ENCODE data around the gene AGL. TPM values are rescaled to one million over a fixed set of nuclear protein-coding genes. Genes with fewer than 3 reads are reported as not detected.
"Not testable (repeated sequence)": the region's sequence is repeated elsewhere in the genome, so short reads cannot be mapped to it uniquely, and the experiment has no call there.

AGL gene
- total and polyA plus RNA-seq, 10 donors, result 6.3 to 28.1 (median 18.1) TPM

DNA sequence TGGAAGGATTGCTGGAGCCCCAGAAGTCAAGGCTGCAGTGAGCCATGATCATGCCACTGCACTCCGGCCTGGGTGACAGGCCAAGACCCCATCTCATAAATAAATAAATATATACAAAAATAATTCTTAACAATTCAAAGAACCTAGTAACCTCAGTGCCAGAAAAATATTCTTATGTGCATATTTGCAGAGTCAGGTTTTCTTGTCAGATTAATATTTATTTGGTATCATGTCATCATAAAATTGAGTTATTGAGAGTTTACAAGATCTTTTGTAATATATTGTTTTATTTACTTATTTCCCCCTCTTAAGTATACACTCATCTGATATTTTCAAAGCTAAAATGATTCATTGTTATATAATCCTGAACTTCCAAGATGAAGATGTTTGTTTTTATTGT lies 24.5 kb upstream of the AGL start:
- H3K27ac ChIP-seq, result no peak overlapping the region
- peaks cover 0 to 9% (median 0%) of the 10 kb centered on the region in 8 donors for H3K9me3 ChIP-seq
- H3K27me3 ChIP-seq (replicated peaks in 1 of 7), result no peaks in the 10 kb centered on the region
- no peak for TF ChIP-seq POLR2A (IDR thresholded peaks at IDR 0.05)
- TF ChIP-seq, protein P1, sequence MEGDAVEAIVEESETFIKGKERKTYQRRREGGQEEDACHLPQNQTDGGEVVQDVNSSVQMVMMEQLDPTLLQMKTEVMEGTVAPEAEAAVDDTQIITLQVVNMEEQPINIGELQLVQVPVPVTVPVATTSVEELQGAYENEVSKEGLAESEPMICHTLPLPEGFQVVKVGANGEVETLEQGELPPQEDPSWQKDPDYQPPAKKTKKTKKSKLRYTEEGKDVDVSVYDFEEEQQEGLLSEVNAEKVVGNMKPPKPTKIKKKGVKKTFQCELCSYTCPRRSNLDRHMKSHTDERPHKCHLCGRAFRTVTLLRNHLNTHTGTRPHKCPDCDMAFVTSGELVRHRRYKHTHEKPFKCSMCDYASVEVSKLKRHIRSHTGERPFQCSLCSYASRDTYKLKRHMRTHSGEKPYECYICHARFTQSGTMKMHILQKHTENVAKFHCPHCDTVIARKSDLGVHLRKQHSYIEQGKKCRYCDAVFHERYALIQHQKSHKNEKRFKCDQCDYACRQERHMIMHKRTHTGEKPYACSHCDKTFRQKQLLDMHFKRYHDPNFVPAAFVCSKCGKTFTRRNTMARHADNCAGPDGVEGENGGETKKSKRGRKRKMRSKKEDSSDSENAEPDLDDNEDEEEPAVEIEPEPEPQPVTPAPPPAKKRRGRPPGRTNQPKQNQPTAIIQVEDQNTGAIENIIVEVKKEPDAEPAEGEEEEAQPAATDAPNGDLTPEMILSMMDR (IDR thresholded peaks at IDR 0.05 in 8 of 11, conservative IDR thresholded peaks at IDR 0.05 in 3 of 11), result no peak
- no peak for TF ChIP-seq POLR2AphosphoS5 (IDR thresholded peaks at IDR 0.05)
- no peaks in the 10 kb centered on the region for H3K36me3 ChIP-seq
- no peak for DNase-seq
- peaks cover 0 to 15% (median 2%) of the 10 kb centered on the region in 6 donors for H3K4me1 ChIP-seq
- 88 to 100% (median 95%) methylated on average over 1 of the region's 1 CpG for WGBS, 5 donors
- intact Hi-C loops (cut with DNase I; ENCODE audit: low total_unique reads), result no loop called here
- no peak overlapping the region for H3K4me3 ChIP-seq

DNA sequence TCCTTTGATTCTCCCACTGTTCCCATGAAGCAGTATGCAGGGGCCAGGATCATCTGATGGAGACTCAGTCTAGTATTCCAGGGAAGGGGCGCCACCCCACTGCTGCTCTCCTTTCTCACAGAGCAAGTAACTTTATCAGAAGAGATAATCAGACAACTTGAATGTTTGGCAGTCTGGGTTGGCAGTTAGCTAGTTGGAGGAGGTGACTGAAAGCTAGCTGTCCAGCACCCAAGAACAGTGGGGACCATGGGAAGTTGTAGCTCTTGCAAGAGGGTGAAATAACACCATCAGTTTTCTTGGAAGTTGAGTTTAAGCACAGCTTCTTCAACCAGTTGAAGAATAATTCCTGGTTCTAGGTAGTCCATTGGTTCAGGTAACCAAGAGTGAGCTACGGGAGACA lies 22.2 kb upstream of the AGL start:
- H3K27ac ChIP-seq, result peak overlapping the region in 3 of 8 donors; percentile 15 to 40 (median 18)
- DNase-seq, result no peak
- 71 to 93% (median 79%) methylated on average over 2 of the region's 2 CpGs for whole genome bisulfite sequencing, 5 donors
- no peaks in the 10 kb centered on the region for H3K36me3 ChIP-seq
- H3K27me3 ChIP-seq (replicated peaks in 1 of 7), result no peaks in the 10 kb centered on the region
- peaks cover 0 to 13% (median 2%) of the 10 kb centered on the region in 8 donors for H3K9me3 ChIP-seq
- H3K4me1 ChIP-seq, result no peaks in the 10 kb centered on the region
- intact Hi-C loops (cut with DNase I; ENCODE audit: low total_unique reads), result no loop called here
- H3K4me3 ChIP-seq, result no peak overlapping the region
- TF ChIP-seq, protein P1 (IDR thresholded peaks at IDR 0.05 in 8 of 11, conservative IDR thresholded peaks at IDR 0.05 in 3 of 11), result no peak
- TF ChIP-seq POLR2A (IDR thresholded peaks at IDR 0.05), result no peak
- TF ChIP-seq POLR2AphosphoS5 (IDR thresholded peaks at IDR 0.05), result no peak

DNA sequence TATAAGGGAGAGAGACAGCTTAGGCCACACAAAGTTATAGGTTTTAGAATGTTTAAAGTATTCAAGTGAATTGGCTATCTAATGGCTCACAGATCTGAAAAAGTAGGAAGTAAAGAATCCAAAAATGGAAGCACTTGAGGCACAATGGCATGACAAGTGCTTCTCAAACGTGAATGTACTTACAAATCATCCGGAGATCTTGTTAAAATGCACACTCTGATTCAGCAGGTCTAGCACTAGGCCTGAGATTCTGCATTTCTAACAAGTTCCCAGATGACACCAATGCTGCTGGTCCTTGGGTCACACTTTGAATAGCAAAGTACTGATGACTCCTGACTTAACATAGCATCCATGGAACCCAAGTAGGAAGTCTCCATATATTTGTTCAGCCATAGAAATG lies 20.9 kb upstream of the AGL start:
- Histone ChIP-seq H3K27me3 (replicated peaks in 1 of 7) (no peaks in the 10 kb centered on the region), H3K27ac (no peak overlapping the region), H3K36me3 (no peaks in the 10 kb centered on the region), H3K9me3 (peaks cover 0 to 13% (median 2%) of the 10 kb centered on the region in 8 donors), H3K4me1 (no peaks in the 10 kb centered on the region), H3K4me3 (no peak overlapping the region)
- no peak for DNase-seq
- intact Hi-C loops (cut with DNase I; ENCODE audit: low total_unique reads), result no loop called here
- TF ChIP-seq, protein P1 (IDR thresholded peaks at IDR 0.05 in 8 of 11, conservative IDR thresholded peaks at IDR 0.05 in 3 of 11), result no peak
- TF ChIP-seq POLR2A (IDR thresholded peaks at IDR 0.05) (no peak), POLR2AphosphoS5 (IDR thresholded peaks at IDR 0.05) (no peak)
- WGBS, 5 donors, result 53 to 81% (median 64%) methylated on average over 2 of the region's 2 CpGs

DNA sequence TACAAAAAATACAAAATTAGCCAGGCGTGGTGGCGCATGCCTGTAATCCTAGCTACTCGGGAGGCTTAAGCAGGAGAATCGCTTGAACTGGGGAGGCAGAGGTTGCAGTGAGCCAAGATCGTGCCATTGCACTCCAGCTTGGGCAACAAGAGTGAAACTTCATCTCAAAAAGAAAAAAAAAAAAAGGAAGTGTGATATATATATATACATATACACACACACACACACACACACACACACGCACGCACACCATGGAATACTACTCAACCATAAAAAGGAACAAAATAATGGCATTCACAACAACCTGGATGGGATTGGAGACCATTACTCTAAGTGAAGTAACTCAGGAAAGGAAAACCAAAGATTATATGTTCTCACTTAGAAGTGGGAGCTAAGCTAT lies 16.2 kb upstream of the AGL start:
- WGBS, 5 donors, result 79 to 88% (median 83%) methylated on average over 7 of the region's 7 CpGs
- DNase-seq; intact Hi-C loops (cut with DNase I; ENCODE audit: low total_unique reads); H3K27me3 ChIP-seq (replicated peaks in 1 of 7); H3K4me3 ChIP-seq; H3K27ac ChIP-seq; H3K4me1 ChIP-seq; H3K9me3 ChIP-seq; H3K36me3 ChIP-seq: not testable (repeated sequence)

DNA sequence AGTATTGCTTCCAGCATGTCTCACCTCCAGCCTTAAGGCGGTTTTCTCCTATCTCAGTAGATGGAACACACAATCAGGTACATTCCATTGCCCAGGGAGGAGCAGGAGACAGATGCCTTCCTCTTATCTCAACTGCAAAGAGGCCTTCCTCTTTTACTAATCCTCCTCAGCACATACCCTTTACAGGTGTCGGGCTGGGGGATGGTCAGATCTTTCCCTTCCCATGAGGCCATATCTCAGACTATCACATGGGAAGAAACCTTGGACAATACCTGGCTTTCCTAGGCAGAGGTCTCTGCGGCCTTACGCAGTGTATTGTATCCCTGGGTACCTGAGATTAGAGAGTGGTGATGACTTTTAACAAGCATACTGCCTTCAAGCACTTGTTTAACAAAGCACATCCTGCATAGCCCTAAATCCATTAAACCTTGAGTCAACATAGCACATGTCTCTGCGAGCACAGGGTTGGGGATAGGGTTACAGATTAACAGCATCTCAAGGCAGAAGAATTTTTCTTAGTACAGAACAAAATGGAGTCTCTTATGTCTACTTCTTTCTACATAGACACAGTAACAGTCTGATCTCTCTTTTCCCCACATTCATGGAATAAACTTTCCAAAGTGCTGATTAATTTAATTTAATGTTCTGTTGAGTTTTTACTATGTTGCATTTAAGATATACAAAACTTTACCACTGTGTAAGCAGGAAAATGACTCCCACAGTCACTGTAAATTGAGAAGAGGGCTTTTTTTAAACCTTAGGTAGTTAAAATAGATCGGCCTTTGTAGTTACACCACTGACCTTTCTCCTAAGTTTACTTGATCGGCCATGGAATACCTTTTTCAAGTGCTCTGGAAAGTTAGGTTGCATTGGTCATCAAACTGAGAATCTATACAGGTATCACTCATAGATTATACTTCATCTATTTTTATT lies 13.7 kb upstream of the AGL start:
- 77 to 93% (median 90%) methylated on average over 7 of the region's 7 CpGs for WGBS, 5 donors
- intact Hi-C loops (cut with DNase I; ENCODE audit: low total_unique reads); H3K27me3 ChIP-seq (replicated peaks in 1 of 7); H3K36me3 ChIP-seq; H3K27ac ChIP-seq; H3K4me1 ChIP-seq; H3K4me3 ChIP-seq; DNase-seq: not testable (repeated sequence)
- peaks cover 0 to 10% (median 6%) of the 10 kb centered on the region in 8 donors for H3K9me3 ChIP-seq

DNA sequence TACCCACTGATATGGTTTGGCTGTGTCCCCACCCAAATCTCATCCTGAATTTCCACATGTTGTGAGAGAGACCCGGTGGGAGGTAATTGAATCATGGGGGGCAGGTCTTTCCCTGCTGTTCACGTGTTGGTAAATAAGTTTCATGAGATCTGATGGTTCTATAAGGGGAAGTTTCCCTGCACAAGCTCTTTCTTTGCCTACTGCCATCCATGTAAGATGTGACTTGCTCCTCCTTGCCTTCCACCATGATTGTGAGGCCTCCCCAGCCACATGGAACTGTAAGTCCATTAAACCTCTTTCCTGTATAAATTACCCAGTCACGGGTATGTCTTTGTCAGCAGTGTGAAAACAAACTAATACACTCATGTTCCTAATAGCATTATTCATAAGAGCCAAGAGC lies 9.8 kb upstream of the AGL start:
- H3K4me1 ChIP-seq; H3K4me3 ChIP-seq; H3K27ac ChIP-seq; DNase-seq; intact Hi-C loops (cut with DNase I; ENCODE audit: low total_unique reads); H3K36me3 ChIP-seq; H3K27me3 ChIP-seq (replicated peaks in 1 of 7): not testable (repeated sequence)
- WGBS, 5 donors, result 71 to 87% (median 80%) methylated on average over 3 of the region's 3 CpGs
- peaks cover 0 to 10% (median 3%) of the 10 kb centered on the region in 8 donors for H3K9me3 ChIP-seq

Data from spleen (tissue), 11 donors.